CD4-positive, CD25-positive, alpha-beta regulatory T cell (primary cell): Measurements from ENCODE around the gene SLCO1B1. TPM values are rescaled to one million over a fixed set of nuclear protein-coding genes. Genes with fewer than 3 reads are reported as not detected.

Experiments used
- ATAC-seq, 2 donors: fragments of 150-1000 bp; cut with Tn5 transposase; one replicate each; pipeline ENCODE4 v1.10.0; 2021; ENCODE audit warnings: low read depth in 2 of 2, moderate number of reproducible peaks in 2 of 2, moderate library complexity in 1 of 2
- DNase-seq, 3 donors: peaks; one replicate each; pipeline versions ENCODE4 v3.0.0 to v3.0.0-alpha.2; 2012 to 2022; ENCODE audit warnings: mixed read lengths in 1 of 3
- H3K27ac ChIP-seq: one replicate; pipeline ENCODE4 v1.7.0; 2013; ENCODE audit warnings: mild to moderate bottlenecking, low read length; ENCODE audit not compliant: insufficient read depth, poor library complexity, severe bottlenecking
- H3K27me3 ChIP-seq: one replicate; pipeline ENCODE4 v1.7.0; 2013; ENCODE audit warnings: low read length; ENCODE audit not compliant: control insufficient read depth, insufficient read depth
- H3K36me3 ChIP-seq: one replicate; pipeline ENCODE4 v1.7.0; 2013; ENCODE audit warnings: mild to moderate bottlenecking, low read length, moderate library complexity; ENCODE audit not compliant: control insufficient read depth, insufficient read depth
- H3K4me1 ChIP-seq: 2 replicates; pipeline ENCODE4 v1.7.0; 2013; ENCODE audit warnings: mild to moderate bottlenecking, low read length; ENCODE audit not compliant: insufficient read depth, control insufficient read depth, poor library complexity, severe bottlenecking
- H3K4me3 ChIP-seq: one replicate; pipeline ENCODE4 v1.7.0; 2013; ENCODE audit warnings: low read depth, mild to moderate bottlenecking, low read length, moderate library complexity
- H3K9me3 ChIP-seq, 2 experiments: 1 replicate in 1 of 2; 2 replicates in 1 of 2; pipeline ENCODE4 v1.7.0; 2013; ENCODE audit warnings: low read length in 2 of 2, mild to moderate bottlenecking in 1 of 2, moderate library complexity in 1 of 2; ENCODE audit not compliant: control insufficient read depth in 2 of 2
- H3K27ac Mint-ChIP-seq, 3 donors: one replicate each; pipeline ENCODE4 v1.8.0; 2020 to 2022; ENCODE audit warnings: mild to moderate bottlenecking in 3 of 3, mixed read lengths in 3 of 3, moderate library complexity in 2 of 3
- H3K27me3 Mint-ChIP-seq: one replicate; pipeline ENCODE4 v1.8.0; 2022; ENCODE audit warnings: mild to moderate bottlenecking, mixed read lengths
- H3K36me3 Mint-ChIP-seq: one replicate; pipeline ENCODE4 v1.8.0; 2020; ENCODE audit warnings: mixed read lengths
- H3K4me1 Mint-ChIP-seq, 4 donors: one replicate each; pipeline ENCODE4 v1.8.0; 2020 to 2022; ENCODE audit warnings: mixed read lengths in 4 of 4, mild to moderate bottlenecking in 1 of 4
- H3K4me3 Mint-ChIP-seq, 4 donors: one replicate each; pipeline ENCODE4 v1.8.0; 2020 to 2022; ENCODE audit warnings: mild to moderate bottlenecking in 4 of 4, mixed read lengths in 4 of 4, moderate library complexity in 3 of 4
- H3K9me3 Mint-ChIP-seq, 7 donors: one replicate each; pipeline ENCODE4 v1.8.0; 2020 to 2022; ENCODE audit warnings: mixed read lengths in 7 of 7, mild to moderate bottlenecking in 3 of 7, moderate library complexity in 2 of 7
- polyA plus RNA-seq, 4 donors: library from polyadenylated mRNA; unstranded; fragments of 300-500 nt; fragmentation: Illumina TruSeq; gene quantifications; one replicate each; pipeline ENCODE4 v1.2.3, GENCODE V29; 2021
- total RNA-seq: library from RNA; stranded (reverse); gene quantifications from one replicate; pipeline ENCODE4 v1.2.3, GENCODE V29; 2022

SLCO1B1 gene
- total and polyA plus RNA-seq, 5 donors from 2014 or later: not detected

DNA sequence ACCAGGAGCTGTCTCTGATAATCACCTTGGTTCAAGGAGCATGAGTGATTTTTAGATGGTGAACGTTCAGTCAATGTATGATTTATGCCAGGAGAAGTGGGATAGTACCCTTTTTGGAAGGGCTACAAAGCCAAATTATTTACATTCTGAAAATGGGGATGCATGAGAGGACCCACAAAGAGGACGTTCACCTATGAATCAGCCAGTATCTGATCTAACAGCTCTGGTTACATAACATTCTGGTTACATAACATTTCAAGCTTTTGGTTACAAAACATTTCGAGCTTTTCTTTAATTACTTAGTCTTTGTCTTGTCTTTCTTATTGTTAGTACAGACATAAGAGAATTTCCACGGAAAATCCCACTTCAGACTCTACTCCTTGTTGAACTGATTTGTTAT lies 134.9 kb downstream of the SLCO1B1 start:
- ATAC-seq (no peak), DNase-seq (no peak)
- Histone ChIP-seq H3K27ac (no peak overlapping the region), H3K4me1 (no peaks in the 10 kb centered on the region), H3K4me3 (no peak overlapping the region), H3K27me3 (peaks cover 5% of the 10 kb centered on the region), H3K36me3 (no peaks in the 10 kb centered on the region), H3K9me3 (no peaks in the 10 kb centered on the region)
- Mint-ChIP-seq H3K27ac (no peak overlapping the region), H3K4me3 (no peak overlapping the region), H3K9me3 (peaks cover 0 to 10% (median 6%) of the 10 kb centered on the region in 7 donors), H3K4me1 (no peaks in the 10 kb centered on the region), H3K36me3 (no peaks in the 10 kb centered on the region), H3K27me3 (no peaks in the 10 kb centered on the region)

DNA sequence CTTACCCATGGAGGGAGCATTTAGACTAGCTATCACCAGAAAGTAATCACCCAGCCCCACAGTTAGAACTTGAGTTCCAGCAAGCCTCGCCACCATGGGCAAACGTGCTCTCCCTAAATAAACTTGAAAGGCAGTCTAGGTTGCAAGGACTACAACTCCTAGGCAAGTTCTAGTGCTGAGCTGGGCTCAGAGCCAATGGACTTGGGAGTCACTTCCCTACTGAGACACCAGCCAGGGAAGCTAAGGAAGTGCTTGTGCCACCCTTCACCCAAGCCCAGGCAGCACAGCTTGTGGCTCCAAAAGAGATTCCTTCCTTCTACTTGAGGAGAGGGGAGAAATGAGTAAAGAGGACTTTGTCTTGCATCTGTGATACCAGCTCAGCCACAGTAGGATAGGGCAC lies 145.8 kb downstream of the SLCO1B1 start:
- no peaks in the 10 kb centered on the region for H3K36me3 Mint-ChIP-seq
- Histone ChIP-seq H3K36me3 (no peaks in the 10 kb centered on the region), H3K4me1 (no peaks in the 10 kb centered on the region), H3K27me3 (no peaks in the 10 kb centered on the region), H3K9me3 (no peaks in the 10 kb centered on the region), H3K4me3 (no peak overlapping the region), H3K27ac (no peak overlapping the region)
- H3K9me3 Mint-ChIP-seq: peaks cover 0 to 3% (median 0%) of the 10 kb centered on the region in 7 donors
- ATAC-seq (no peak), DNase-seq (no peak)
- H3K27ac Mint-ChIP-seq: no peak overlapping the region
- H3K27me3 Mint-ChIP-seq: peaks cover 27% of the 10 kb centered on the region
- H3K4me3 Mint-ChIP-seq: no peak overlapping the region
- peaks cover 0 to 3% (median 0%) of the 10 kb centered on the region in 4 donors for H3K4me1 Mint-ChIP-seq

Other genes starting within 250 kb of the SLCO1B1 start
- not detected for gene SLCO1A2, start 203.7 kb downstream of the SLCO1B1 start, total RNA-seq
- not detected for gene SLCO1A2, start 203.7 kb downstream of the SLCO1B1 start, polyA plus RNA-seq
- gene IAPP, start 241.7 kb downstream of the SLCO1B1 start, total RNA-seq: not detected
- gene IAPP, start 241.7 kb downstream of the SLCO1B1 start, polyA plus RNA-seq: not detected